SK-N-SH treated with all-trans-retinoic acid at 6 μM for 48 hours (cell line): ENCODE data around the gene ST6GALNAC2.

Experiments used
- ATAC-seq: fragments of 200-7000 bp; cut with Tn5 transposase; 3 replicates; pipeline ENCODE4 v1.9.1; 2020; ENCODE audit warnings: mild to moderate bottlenecking, moderate library complexity
- ARNTL ChIP-seq: fragments of 450-650 bp; formaldehyde crosslinking; IDR thresholded peaks from 2 replicates; pipeline ENCODE4 v1.5.0; 2020; ENCODE audit warnings: low read depth, mild to moderate bottlenecking, moderate library complexity, borderline replicate concordance
- BACH2 ChIP-seq: fragments of 250-450 bp; sonication (Bioruptor Pico); IDR thresholded peaks from 2 replicates; pipeline ENCODE4 v1.9.0; 2021; ENCODE audit warnings: mild to moderate bottlenecking, borderline replicate concordance
- CSDC2 ChIP-seq: fragments of 250-450 bp; sonication (Bioruptor Pico); IDR thresholded peaks from 2 replicates; pipeline ENCODE4 v1.5.0; 2020; ENCODE audit warnings: mild to moderate bottlenecking, moderate library complexity
- ESRRG ChIP-seq: fragments of 250-450 bp; sonication (Bioruptor Pico); IDR thresholded peaks from 2 replicates; pipeline ENCODE4 v1.6.1; 2021; ENCODE audit warnings: mild to moderate bottlenecking
- GLIS3 ChIP-seq: fragments of 250-450 bp; sonication (Bioruptor Pico); IDR thresholded peaks from 2 replicates; pipeline ENCODE4 v1.5.0; 2020; ENCODE audit warnings: mild to moderate bottlenecking, moderate library complexity
- OSR1 ChIP-seq: fragments of 250-450 bp; sonication (Bioruptor Pico); IDR thresholded peaks from 2 replicates; pipeline ENCODE4 v1.8.0; 2022; ENCODE audit warnings: moderate library complexity, mild to moderate bottlenecking, inconsistent platforms
- PPARA ChIP-seq: fragments of 250-450 bp; sonication (Bioruptor Pico); IDR thresholded peaks from 2 replicates; pipeline ENCODE4 v1.5.0; 2020; ENCODE audit warnings: mild to moderate bottlenecking, borderline replicate concordance
- RARB ChIP-seq: fragments of 250-450 bp; sonication (Bioruptor Pico); IDR thresholded peaks from 2 replicates; pipeline ENCODE4 v1.8.0; 2021; ENCODE audit warnings: mild to moderate bottlenecking, moderate library complexity
- SNAI2 ChIP-seq: fragments of 250-450 bp; sonication (Bioruptor Pico); IDR thresholded peaks from 2 replicates; pipeline ENCODE4 v1.5.0; 2020; ENCODE audit warnings: mild to moderate bottlenecking, moderate library complexity
- TCF4 ChIP-seq: fragments of 250-450 bp; sonication (Bioruptor Pico); IDR thresholded peaks from 2 replicates; pipeline ENCODE4 v1.8.0; 2021; ENCODE audit warnings: mild to moderate bottlenecking, moderate library complexity, borderline replicate concordance
- TOX ChIP-seq: fragments of 250-450 bp; sonication (Bioruptor Pico); IDR thresholded peaks from 2 replicates; pipeline ENCODE4 v1.8.0; 2021; ENCODE audit warnings: mild to moderate bottlenecking, moderate library complexity, borderline replicate concordance
- ZFP3 ChIP-seq: fragments of 250-450 bp; sonication (Bioruptor Pico); IDR thresholded peaks from 2 replicates; pipeline ENCODE4 v1.5.0; 2020; ENCODE audit warnings: mild to moderate bottlenecking, moderate library complexity
- ZFP30 ChIP-seq: fragments of 450-650 bp; formaldehyde crosslinking; IDR thresholded peaks from 2 replicates; pipeline ENCODE4 v1.5.0; 2022; ENCODE audit warnings: mild to moderate bottlenecking, moderate library complexity
- ZNF565 ChIP-seq: fragments of 450-650 bp; formaldehyde crosslinking; conservative IDR thresholded peaks from 2 replicates; pipeline ENCODE4 v1.5.0; 2020; ENCODE audit warnings: low read depth, mild to moderate bottlenecking, moderate library complexity
- ZNF70 ChIP-seq: fragments of 450-650 bp; formaldehyde crosslinking; IDR thresholded peaks from 2 replicates; pipeline ENCODE4 v1.5.0; 2020; ENCODE audit warnings: mild to moderate bottlenecking, moderate library complexity
- ZNF8 ChIP-seq: fragments of 450-650 bp; formaldehyde crosslinking; IDR thresholded peaks from 2 replicates; pipeline ENCODE4 v1.5.0; 2020; ENCODE audit warnings: mild to moderate bottlenecking, moderate library complexity
- TF ChIP-seq, protein P1 (sequence below): fragments of 250-450 bp; sonication (Bioruptor Pico); IDR thresholded peaks from 2 replicates; pipeline ENCODE4 v1.5.1; 2021; ENCODE audit warnings: mild to moderate bottlenecking, moderate library complexity
- TF ChIP-seq, protein P2 (sequence below): fragments of 250-450 bp; sonication (Bioruptor Pico); IDR thresholded peaks from 2 replicates; pipeline ENCODE4 v1.8.0; 2021; ENCODE audit warnings: low read depth, mild to moderate bottlenecking, moderate library complexity, borderline replicate concordance
- TF ChIP-seq, protein P3 (sequence below): fragments of 250-450 bp; sonication (Bioruptor Pico); IDR thresholded peaks from 2 replicates; pipeline ENCODE4 v1.5.1; 2020; ENCODE audit warnings: low read depth, mild to moderate bottlenecking, moderate library complexity
- TF ChIP-seq, protein P4 (sequence below): fragments of 250-450 bp; sonication (Bioruptor Pico); IDR thresholded peaks from 2 replicates; pipeline ENCODE4 v1.8.0; 2020; ENCODE audit warnings: mild to moderate bottlenecking, moderate library complexity, borderline replicate concordance
- TF ChIP-seq, protein P5 (sequence below): fragments of 250-450 bp; sonication (Bioruptor Pico); IDR thresholded peaks from 2 replicates; pipeline ENCODE4 v1.5.0; 2020; ENCODE audit warnings: mild to moderate bottlenecking, moderate library complexity

Gene ST6GALNAC2

DNA sequence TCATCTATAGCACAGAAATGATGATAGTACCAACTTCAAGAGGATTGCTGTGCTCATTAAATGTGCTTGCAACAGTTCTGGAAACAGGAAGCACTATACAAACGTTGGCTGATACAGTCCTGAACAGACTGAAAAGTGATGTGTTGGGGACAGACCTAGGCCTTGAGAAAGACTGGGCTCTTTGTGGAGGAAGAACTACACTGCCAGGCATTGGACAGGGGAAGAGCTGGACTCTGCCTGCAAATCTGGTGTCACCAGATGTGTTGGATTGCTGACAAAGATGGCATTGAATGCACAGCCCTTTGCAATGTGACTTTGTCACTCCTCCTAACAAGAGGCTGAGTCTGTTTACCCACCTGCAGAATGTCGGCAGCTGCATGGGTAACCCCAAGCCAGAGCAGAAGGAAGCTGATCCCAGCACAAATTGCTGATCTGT lies 12.4 kb upstream of the ST6GALNAC2 start:
- no peak for ATAC-seq

DNA sequence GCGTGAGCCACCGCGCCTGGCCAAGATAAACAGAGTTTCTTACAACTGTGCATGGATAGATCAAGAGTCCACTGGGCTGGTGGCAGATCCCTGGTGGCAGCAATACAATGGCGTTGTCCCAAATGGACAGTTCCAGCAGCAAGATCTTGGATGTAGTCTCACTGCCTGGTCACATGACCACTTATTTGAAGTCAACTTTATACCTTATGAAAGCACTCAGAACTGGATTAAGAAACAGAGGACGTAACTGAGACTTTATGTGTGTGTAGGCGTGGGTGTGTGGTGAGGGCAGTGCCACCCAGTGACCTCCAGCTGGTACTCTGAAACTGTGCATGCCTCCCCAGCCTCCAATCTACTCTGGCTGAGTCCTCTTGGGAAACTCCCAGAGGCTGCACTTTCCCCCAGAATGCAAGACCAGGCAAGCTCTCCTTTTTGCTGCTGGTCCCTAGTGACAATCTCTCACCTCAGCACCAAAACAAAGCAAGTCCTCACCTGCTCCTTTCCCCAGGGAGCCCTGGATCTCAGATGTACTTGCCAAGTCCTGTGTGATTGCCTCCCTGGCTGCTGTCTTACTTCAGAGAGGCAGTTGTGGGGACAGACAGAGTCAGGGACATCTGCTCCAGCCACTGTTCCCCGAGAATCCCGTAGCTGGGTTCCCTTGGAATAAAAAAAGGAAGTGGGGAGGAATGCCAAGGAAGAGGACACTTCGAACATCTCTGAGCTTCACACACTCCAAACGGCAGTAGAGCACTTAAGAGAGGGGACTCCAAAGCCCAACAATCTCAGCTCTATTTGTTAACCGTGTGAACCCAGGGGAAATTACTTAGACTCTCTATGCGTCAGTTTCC lies 11.7 kb upstream of the ST6GALNAC2 start:
- TF ChIP-seq ARNTL (CRISPR knock-in tag) (no peak), ZNF70 (CRISPR knock-in tag) (no peak), ZFP3 (no peak), ZNF8 (CRISPR knock-in tag) (no peak), RARB (CRISPR knock-in tag) (no peak), GLIS3 (no peak), ZFP30 (CRISPR knock-in tag) (no peak), TOX (CRISPR knock-in tag) (no peak), PPARA (no peak), BACH2 (CRISPR knock-in tag) (no peak), SNAI2 (CRISPR knock-in tag) (no peak)
- TF ChIP-seq, protein P1, sequence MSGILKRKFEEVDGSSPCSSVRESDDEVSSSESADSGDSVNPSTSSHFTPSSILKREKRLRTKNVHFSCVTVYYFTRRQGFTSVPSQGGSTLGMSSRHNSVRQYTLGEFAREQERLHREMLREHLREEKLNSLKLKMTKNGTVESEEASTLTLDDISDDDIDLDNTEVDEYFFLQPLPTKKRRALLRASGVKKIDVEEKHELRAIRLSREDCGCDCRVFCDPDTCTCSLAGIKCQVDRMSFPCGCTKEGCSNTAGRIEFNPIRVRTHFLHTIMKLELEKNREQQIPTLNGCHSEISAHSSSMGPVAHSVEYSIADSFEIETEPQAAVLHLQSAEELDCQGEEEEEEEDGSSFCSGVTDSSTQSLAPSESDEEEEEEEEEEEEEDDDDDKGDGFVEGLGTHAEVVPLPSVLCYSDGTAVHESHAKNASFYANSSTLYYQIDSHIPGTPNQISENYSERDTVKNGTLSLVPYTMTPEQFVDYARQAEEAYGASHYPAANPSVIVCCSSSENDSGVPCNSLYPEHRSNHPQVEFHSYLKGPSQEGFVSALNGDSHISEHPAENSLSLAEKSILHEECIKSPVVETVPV (CRISPR knock-in tag) = no peak
- TF ChIP-seq, protein P2, sequence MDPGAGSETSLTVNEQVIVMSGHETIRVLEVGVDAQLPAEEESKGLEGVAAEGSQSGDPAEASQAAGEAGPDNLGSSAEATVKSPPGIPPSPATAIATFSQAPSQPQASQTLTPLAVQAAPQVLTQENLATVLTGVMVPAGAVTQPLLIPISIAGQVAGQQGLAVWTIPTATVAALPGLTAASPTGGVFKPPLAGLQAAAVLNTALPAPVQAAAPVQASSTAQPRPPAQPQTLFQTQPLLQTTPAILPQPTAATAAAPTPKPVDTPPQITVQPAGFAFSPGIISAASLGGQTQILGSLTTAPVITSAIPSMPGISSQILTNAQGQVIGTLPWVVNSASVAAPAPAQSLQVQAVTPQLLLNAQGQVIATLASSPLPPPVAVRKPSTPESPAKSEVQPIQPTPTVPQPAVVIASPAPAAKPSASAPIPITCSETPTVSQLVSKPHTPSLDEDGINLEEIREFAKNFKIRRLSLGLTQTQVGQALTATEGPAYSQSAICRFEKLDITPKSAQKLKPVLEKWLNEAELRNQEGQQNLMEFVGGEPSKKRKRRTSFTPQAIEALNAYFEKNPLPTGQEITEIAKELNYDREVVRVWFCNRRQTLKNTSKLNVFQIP (CRISPR knock-in tag) = no peak
- TF ChIP-seq, protein P3, sequence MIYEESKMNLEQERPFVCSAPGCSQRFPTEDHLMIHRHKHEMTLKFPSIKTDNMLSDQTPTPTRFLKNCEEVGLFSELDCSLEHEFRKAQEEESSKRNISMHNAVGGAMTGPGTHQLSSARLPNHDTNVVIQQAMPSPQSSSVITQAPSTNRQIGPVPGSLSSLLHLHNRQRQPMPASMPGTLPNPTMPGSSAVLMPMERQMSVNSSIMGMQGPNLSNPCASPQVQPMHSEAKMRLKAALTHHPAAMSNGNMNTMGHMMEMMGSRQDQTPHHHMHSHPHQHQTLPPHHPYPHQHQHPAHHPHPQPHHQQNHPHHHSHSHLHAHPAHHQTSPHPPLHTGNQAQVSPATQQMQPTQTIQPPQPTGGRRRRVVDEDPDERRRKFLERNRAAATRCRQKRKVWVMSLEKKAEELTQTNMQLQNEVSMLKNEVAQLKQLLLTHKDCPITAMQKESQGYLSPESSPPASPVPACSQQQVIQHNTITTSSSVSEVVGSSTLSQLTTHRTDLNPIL (CRISPR knock-in tag) = no peak

More for the DNA sequence above, 12.4 kb upstream of the ST6GALNAC2 start:
- TF ChIP-seq ZNF565 (CRISPR knock-in tag) (no peak), GLIS3 (no peak), ZFP3 (no peak), ARNTL (CRISPR knock-in tag) (no peak), RARB (CRISPR knock-in tag) (no peak), CSDC2 (CRISPR knock-in tag) (no peak), ZNF70 (CRISPR knock-in tag) (no peak), ESRRG (CRISPR knock-in tag) (no peak), ZNF8 (CRISPR knock-in tag) (no peak), SNAI2 (CRISPR knock-in tag) (no peak), PPARA (no peak), OSR1 (CRISPR knock-in tag) (no peak), ZFP30 (CRISPR knock-in tag) (no peak), TCF4 (CRISPR knock-in tag) (no peak)
- TF ChIP-seq, protein P4, sequence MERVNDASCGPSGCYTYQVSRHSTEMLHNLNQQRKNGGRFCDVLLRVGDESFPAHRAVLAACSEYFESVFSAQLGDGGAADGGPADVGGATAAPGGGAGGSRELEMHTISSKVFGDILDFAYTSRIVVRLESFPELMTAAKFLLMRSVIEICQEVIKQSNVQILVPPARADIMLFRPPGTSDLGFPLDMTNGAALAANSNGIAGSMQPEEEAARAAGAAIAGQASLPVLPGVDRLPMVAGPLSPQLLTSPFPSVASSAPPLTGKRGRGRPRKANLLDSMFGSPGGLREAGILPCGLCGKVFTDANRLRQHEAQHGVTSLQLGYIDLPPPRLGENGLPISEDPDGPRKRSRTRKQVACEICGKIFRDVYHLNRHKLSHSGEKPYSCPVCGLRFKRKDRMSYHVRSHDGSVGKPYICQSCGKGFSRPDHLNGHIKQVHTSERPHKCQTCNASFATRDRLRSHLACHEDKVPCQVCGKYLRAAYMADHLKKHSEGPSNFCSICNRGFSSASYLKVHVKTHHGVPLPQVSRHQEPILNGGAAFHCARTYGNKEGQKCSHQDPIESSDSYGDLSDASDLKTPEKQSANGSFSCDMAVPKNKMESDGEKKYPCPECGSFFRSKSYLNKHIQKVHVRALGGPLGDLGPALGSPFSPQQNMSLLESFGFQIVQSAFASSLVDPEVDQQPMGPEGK (CRISPR knock-in tag) = no peak
- TF ChIP-seq, protein P5, sequence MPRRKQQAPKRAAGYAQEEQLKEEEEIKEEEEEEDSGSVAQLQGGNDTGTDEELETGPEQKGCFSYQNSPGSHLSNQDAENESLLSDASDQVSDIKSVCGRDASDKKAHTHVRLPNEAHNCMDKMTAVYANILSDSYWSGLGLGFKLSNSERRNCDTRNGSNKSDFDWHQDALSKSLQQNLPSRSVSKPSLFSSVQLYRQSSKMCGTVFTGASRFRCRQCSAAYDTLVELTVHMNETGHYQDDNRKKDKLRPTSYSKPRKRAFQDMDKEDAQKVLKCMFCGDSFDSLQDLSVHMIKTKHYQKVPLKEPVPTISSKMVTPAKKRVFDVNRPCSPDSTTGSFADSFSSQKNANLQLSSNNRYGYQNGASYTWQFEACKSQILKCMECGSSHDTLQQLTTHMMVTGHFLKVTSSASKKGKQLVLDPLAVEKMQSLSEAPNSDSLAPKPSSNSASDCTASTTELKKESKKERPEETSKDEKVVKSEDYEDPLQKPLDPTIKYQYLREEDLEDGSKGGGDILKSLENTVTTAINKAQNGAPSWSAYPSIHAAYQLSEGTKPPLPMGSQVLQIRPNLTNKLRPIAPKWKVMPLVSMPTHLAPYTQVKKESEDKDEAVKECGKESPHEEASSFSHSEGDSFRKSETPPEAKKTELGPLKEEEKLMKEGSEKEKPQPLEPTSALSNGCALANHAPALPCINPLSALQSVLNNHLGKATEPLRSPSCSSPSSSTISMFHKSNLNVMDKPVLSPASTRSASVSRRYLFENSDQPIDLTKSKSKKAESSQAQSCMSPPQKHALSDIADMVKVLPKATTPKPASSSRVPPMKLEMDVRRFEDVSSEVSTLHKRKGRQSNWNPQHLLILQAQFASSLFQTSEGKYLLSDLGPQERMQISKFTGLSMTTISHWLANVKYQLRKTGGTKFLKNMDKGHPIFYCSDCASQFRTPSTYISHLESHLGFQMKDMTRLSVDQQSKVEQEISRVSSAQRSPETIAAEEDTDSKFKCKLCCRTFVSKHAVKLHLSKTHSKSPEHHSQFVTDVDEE (CRISPR knock-in tag) = no peak
- TF ChIP-seq, protein P1 (CRISPR knock-in tag) = no peak
- TF ChIP-seq, protein P3 (CRISPR knock-in tag) = no peak

More for the DNA sequence above, 11.7 kb upstream of the ST6GALNAC2 start:
- peak; percentile 24; the same call in 1 of the 3 replicates for ATAC-seq
